RKO (cell line): ENCODE results near the gene SUPT20H.
A peak's percentile ranks its signal among the peaks of the same experiment; 100 is the strongest.
"Not testable (repeated sequence)": the region's sequence is repeated elsewhere in the genome, so short reads cannot be mapped to it uniquely, and the experiment has no call there.

Source experiments
- DNase-seq: peaks from one replicate; pipeline ENCODE4 v3.0.0-alpha.2; 2016; ENCODE audit warnings: low spot score

SUPT20H gene

GRCh38 chr13:37069597-37070103 lies 10.2 kb upstream of the SUPT20H start:
- no peak for DNase-seq

- peak; percentile 59 for DNase-seq
Measured at GRCh38 chr13:37068962-37069361, 9.5 kb upstream of the SUPT20H start.

GRCh38 chr13:37067874-37068273 lies 8.4 kb upstream of the SUPT20H start:
- no peak for DNase-seq

GRCh38 chr13:37065890-37066526 lies 6.5 kb upstream of the SUPT20H start:
- DNase-seq, result no peak

- no peak for DNase-seq
Measured at GRCh38 chr13:37059848-37060192, 332 bp upstream of the SUPT20H start.

GRCh38 chr13:37056228-37056627 lies 3.3 kb downstream of the SUPT20H start:
- not testable (repeated sequence) for DNase-seq

GRCh38 chr13:37053111-37053510 lies 6.4 kb downstream of the SUPT20H start:
- DNase-seq, result not testable (repeated sequence)

GRCh38 chr13:37049810-37050209 lies 9.7 kb downstream of the SUPT20H start:
- DNase-seq, result no peak

GRCh38 chr13:37047846-37048245 lies 11.6 kb downstream of the SUPT20H start:
- no peak for DNase-seq

GRCh38 chr13:37047032-37047431 lies 12.5 kb downstream of the SUPT20H start:
- DNase-seq, result no peak

GRCh38 chr13:37046062-37046461 lies 13.4 kb downstream of the SUPT20H start:
- no peak for DNase-seq

- no peak for DNase-seq
Measured at GRCh38 chr13:37040789-37041188, 18.7 kb downstream of the SUPT20H start.

- no peak for DNase-seq
Measured at GRCh38 chr13:37039896-37040295, 19.6 kb downstream of the SUPT20H start.

GRCh38 chr13:37037241-37037640 lies 22.2 kb downstream of the SUPT20H start:
- no peak for DNase-seq

GRCh38 chr13:37029617-37030016 lies 29.9 kb downstream of the SUPT20H start:
- no peak for DNase-seq

GRCh38 chr13:37027639-37028038 lies 31.8 kb downstream of the SUPT20H start:
- DNase-seq, result no peak

GRCh38 chr13:37026771-37027170 lies 32.7 kb downstream of the SUPT20H start:
- peak; percentile 37 for DNase-seq

GRCh38 chr13:37023871-37024270 lies 35.6 kb downstream of the SUPT20H start:
- DNase-seq, result peak; percentile 58

GRCh38 chr13:37014609-37015008 lies 44.9 kb downstream of the SUPT20H start:
- DNase-seq, result no peak

GRCh38 chr13:37011788-37012187 lies 47.7 kb downstream of the SUPT20H start:
- DNase-seq, result no peak

GRCh38 chr13:37011002-37011401 lies 48.5 kb downstream of the SUPT20H start:
- DNase-seq, result no peak

- DNase-seq, result no peak
Measured at GRCh38 chr13:37010424-37010823, 49.1 kb downstream of the SUPT20H start.

- no peak for DNase-seq
Measured at GRCh38 chr13:37009692-37010091, 49.8 kb downstream of the SUPT20H start.

- peak; percentile 45 for DNase-seq
Measured at GRCh38 chr13:37001921-37002250, 57.6 kb downstream of the SUPT20H start.
